G401.6 (cell line): ENCODE results near the gene ARL4D.

Source experiments
- FAIRE-seq: peaks from 2 replicates; lab custom pipeline; 2012; peaks lifted over from hg19 to GRCh38; lab: Jason Lieb, UNC

ARL4D gene

DNA sequence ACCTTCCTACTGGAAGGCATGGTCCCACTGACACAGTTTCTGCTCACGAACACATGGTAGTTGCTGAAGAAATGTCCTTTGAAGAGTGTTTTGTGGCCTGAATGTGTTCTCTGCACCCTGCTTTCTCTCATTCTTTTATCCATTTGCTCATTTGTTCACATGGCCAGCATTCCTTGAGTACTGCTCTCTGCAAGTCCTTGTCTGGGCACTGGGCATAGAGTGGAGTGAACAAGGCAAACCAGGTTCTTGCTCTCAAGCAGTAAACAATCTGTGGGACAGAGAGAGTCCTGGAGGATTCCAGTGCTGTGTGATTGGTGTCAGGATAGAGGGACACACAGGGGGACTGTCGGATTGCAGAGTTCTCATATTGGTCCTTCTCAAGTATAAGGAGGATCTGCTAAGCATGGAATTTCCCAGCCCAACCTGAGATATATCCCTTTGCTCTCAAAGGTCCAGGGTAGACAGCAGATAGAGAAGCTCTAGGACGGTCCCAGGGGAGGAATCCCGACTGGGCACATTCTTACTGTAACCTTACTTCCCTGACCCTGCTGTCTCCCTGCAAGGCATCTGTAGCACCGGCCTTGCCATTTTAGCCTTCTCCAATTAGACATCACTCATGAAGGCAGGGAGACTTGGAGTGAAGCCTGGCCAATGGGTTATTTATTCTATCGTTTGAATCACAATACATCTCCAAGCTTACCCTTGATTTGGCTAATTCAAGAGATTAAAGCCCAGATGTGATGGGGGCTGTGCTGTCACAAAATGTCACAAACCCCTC is 32.3 kb downstream of the ARL4D start:
- FAIRE-seq = no peak

GRCh38 chr17:43431714-43432523 is 33.1 kb downstream of the ARL4D start:
- FAIRE-seq = no peak

DNA sequence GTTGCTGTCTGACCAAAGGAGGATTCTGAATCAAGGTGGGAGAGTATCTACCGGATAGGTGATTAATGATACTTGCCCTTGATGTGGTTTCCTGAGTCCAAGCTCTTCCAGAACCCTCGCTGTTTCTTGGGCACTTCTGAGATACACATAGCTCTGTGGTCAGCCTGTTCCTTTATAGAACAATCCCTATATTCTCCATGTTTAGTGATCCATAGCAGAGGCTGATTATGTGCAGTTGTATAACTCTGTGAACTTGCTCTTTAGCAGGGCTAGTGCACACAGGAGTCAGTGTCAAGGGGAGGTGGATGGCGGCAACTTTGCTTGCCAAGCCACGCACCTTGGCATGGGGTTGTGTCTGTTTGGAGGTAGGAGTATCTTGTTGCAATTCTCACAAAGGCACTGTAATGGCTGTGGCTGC is 36.1 kb downstream of the ARL4D start:
- FAIRE-seq = no peak

GRCh38 chr17:43437756-43438155 is 39.0 kb downstream of the ARL4D start:
- FAIRE-seq = no peak

DNA sequence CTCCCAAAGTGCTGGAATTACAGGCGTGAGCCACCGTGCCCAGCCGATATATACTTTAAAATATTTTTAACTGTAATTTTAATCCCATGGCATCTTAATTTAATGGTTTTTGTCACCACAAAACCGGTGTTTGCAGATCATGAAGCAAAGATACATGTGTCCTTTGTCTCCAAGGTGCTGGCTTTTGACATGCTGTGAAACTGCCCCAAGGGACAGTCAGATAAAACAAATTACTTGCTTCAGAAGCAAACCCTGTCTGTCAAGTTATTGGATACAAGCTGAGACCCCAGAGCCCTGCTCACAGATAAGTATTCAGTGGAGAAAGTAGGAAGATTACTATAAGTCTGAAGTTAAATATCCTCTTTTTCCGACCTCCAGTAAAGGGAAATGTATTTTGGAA is 39.8 kb downstream of the ARL4D start:
- no peak for FAIRE-seq

DNA sequence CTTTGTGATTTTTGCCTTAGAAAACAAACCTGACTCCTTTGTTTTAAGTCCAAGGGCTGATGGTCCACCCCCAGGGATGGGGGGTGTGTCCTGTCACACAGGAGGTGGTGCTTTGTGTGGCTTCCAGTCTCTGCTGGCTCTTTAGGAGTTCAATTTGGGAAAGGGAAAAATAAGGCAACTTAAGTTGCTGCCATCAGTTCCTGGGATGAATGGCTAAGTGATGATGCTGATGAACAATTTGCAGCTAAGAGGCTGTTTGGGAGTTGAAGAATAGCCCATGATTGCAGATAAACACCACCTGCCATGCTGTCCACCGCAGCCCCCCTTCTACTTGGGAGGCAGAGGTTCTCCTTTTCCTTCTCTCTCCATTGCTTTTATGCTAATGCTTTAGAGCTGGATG is 40.2 kb downstream of the ARL4D start:
- no peak for FAIRE-seq

GRCh38 chr17:43442711-43443110 is 43.9 kb downstream of the ARL4D start:
- no peak for FAIRE-seq

DNA sequence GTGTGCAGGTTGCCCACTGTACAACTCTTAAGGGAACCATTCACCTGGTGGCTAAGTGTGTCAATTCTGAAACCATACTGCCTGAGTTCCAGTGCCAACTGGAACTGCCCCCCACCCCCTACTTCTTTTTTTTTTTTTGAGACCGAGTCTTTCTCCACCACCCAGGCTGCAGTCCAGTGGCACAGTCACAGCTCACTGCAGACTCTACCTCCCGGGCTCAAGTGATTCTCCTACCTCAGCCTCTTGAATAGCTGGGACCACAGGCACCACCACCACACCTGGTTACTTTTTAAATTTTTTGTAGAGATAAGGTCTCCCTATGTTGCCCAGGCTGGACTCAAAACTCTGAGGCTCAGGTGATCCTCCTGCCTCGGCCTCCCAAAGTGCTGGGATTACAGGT is 44.6 kb downstream of the ARL4D start:
- no peak for FAIRE-seq

- no peak for FAIRE-seq
These were observed 45.6 kb downstream of the ARL4D start for GRCh38 chr17:43444223-43445008.

DNA sequence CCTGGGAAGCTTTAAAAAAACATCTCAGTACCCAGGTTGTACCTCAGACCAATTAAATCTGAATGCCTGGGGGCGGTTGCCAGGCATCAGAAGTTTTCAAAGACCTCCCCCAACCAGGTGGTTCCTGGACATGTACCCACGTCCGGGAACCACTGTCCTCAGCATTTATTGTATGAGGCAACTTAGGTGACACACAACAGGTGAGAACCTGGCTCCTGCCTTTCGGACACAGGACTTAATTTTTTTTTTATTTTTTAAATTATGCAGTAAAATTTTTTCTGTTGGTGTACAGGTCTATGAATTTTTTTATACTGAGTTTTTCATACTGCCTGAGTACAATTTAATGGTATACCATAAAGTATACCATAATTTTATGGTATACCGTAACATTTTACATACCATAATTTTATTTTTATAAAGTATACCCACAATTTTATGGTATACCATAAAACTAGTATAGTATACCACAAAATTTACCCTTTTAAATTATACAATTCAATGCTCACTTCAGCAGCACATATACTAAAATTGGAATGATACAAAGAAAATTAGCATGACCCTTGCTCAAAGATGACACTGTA is 46.3 kb downstream of the ARL4D start:
- peak; percentile 19 for FAIRE-seq

- FAIRE-seq = no peak
These were observed 48.0 kb downstream of the ARL4D start for GRCh38 chr17:43446773-43447172.

DNA sequence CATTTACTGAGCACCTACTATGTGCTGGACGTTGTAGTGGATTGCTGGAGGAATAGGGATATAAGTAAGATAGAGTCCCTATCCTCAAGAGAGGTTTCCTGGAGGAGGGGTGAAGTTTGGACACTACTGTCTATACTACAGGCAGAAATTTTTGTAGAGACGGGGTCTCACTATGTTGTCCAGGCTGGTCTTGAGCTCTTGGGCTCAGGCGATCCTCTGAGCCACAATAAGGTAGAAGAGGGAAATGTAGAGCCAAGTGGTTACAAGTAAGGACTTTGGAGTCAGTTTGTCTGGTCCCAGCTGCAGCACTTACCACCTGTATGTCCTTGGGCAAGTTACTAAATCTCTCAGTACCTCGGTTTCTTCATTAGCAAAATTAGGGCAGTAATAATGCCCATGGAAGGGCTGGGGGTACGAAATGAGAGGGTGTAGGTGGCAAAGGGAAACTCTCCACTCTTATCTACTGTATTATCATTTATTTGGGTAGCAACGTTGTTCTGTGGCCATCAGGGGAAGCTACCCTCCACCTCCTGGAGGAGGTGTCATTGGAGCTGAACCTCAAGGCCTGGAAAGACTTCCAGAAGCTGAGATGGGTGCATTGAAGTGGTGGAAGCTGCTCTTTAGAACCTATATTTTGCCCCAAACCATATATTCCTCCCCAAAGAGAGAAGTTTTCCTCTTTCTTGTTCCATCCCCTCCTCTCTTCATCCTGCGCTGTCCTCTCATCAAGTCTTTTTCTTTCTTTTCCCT is 50.1 kb downstream of the ARL4D start:
- FAIRE-seq = no peak

DNA sequence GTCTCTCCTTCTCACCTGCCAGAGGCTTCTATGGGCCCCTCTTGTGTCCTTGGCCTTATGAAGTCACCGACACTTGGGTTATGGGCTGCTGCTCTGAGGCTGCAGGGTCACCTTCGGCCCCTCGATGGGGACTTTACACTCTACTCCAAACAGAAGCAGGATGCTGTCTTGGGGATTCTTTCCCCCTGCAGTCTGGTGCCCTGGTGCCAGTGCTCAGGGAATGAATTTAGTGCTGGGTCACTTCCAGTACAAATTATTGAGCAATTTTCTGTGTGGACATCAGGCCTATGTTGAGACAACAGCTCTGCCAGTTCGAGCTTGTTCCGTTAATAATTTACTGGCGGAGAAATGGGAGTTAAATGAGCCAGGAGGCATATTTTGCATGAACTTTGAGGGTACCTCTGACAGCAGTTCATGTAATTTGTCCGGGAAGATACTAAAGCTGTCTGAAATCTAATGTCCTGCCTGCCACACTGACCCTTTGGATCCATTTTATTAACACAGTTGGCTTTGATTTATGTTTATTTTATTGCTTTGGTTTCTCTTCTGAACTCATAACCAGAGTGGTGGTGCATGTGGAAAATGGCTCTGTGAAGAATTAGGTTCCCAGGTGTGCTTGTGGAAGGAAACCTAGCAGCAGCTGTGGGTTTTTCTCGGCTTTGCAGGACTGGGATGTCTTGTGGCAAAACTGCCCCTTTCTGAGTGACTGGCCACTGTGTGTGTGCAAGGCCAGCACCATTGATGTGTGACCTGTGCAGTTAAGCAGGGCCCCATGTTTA is 50.9 kb downstream of the ARL4D start:
- FAIRE-seq = no peak
